ENCODE measurements around the gene ERC1. TPM values are rescaled to one million over a fixed set of nuclear protein-coding genes. Genes with fewer than 3 reads are reported as not detected.
A peak's percentile ranks its signal among the peaks of the same experiment; 100 is the strongest.

Gene ERC1
- total and polyA plus RNA-seq, 2 donors from 2014 or later: 5.1 to 68.3 TPM

DNA sequence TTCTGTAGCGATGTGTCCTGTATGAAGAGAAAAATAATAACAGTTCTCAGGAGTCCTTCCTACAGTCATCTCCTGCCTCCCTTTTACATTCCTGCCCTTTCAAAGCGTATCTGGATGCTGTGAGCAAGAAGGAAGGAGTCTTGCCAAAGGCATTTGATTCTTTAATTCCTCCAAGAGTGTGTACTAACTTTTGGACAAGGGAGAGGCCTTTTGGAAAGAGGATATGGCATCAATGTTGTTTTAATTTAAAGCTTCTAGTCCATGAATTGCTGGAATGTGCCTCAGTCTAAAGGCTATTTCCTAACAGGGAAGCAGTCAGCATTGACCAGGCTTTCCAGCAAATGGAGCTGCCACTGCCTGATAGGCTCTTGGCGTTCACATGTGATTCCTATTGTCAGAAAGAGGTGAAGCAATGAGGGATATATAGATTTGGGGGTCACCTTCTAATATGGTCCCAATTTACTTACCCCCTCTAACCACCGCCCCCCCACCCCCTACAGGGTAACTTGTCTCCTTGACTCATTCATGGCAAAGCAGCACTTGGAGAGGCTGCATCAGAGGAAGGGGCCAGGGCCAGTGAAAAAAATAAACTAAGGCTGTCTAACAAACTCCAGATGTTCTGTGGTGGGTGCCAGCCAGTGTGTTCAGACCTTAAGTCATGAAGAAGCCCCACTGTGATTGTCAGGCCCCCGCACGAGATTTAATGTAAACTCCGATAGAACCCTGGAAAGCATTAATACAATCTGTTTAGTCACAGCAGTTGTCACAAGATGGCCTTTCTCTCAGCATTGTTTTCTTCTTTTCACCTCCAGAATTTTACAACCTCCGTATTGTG is 383.1 kb downstream of the ERC1 start:
- Histone ChIP-seq H3K9ac (ENCODE audit: low read length in 3 of 3) (no peak overlapping the region), H3K27ac (ENCODE audit: low read depth in 2 of 2, low read length in 2 of 2) (no peak overlapping the region), H3K9me3 (ENCODE audit: control insufficient read depth in 2 of 3, insufficient read depth in 1 of 3, low read length in 3 of 3) (no peaks in the 10 kb centered on the region), H3K36me3 (ENCODE audit: control insufficient read depth in 2 of 3, insufficient read depth in 3 of 3, low read length in 3 of 3) (no peaks in the 10 kb centered on the region), H3K4me3 (ENCODE audit: low read length in 3 of 3) (no peak overlapping the region), H3K27me3 (ENCODE audit: control insufficient read depth, insufficient read depth, low read length) (no peaks in the 10 kb centered on the region), H3K4me1 (ENCODE audit: control insufficient read depth in 2 of 3, insufficient read depth in 2 of 3, low read depth in 1 of 3, low read length in 3 of 3) (peaks cover 0 to 9% (median 0%) of the 10 kb centered on the region in 3 donors)
- TF ChIP-seq, protein P1, sequence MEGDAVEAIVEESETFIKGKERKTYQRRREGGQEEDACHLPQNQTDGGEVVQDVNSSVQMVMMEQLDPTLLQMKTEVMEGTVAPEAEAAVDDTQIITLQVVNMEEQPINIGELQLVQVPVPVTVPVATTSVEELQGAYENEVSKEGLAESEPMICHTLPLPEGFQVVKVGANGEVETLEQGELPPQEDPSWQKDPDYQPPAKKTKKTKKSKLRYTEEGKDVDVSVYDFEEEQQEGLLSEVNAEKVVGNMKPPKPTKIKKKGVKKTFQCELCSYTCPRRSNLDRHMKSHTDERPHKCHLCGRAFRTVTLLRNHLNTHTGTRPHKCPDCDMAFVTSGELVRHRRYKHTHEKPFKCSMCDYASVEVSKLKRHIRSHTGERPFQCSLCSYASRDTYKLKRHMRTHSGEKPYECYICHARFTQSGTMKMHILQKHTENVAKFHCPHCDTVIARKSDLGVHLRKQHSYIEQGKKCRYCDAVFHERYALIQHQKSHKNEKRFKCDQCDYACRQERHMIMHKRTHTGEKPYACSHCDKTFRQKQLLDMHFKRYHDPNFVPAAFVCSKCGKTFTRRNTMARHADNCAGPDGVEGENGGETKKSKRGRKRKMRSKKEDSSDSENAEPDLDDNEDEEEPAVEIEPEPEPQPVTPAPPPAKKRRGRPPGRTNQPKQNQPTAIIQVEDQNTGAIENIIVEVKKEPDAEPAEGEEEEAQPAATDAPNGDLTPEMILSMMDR (IDR thresholded peaks at IDR 0.05; ENCODE audit: borderline replicate concordance, extremely low read depth, insufficient read depth): no peak
- FAIRE-seq (no peak), DNase-seq (peak in 1 of 5 donors; percentile 19)
- intact Hi-C loops (cut with DNase I): no loop called here

DNA sequence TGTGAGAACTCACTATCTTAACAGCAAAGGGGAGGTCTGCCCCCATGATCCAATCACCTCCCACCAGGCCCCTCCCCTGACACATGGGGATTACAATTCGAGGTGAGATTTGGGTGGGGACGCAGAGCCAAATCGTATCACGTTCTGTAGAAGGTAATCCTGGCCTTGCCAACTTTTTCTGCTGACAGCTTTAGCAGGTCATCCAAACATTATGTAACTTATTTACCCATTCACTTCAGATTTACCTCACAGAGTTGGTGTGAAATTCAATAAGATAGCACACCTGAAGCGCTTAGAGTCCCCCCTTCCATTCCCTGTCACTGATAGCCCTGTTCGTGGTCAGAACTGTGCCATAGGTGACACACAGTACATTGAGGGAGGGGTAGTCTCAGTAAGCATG is 384.3 kb downstream of the ERC1 start:
- FAIRE-seq (no peak), DNase-seq (no peak)
- TF ChIP-seq, protein P1 (IDR thresholded peaks at IDR 0.05; ENCODE audit: borderline replicate concordance, extremely low read depth, insufficient read depth): no peak
- intact Hi-C loops (cut with DNase I): no loop called here
- Histone ChIP-seq H3K36me3 (ENCODE audit: control insufficient read depth in 2 of 3, insufficient read depth in 3 of 3, low read length in 3 of 3) (peaks cover 0 to 5% (median 0%) of the 10 kb centered on the region in 3 donors), H3K27me3 (ENCODE audit: control insufficient read depth, insufficient read depth, low read length) (no peaks in the 10 kb centered on the region), H3K9ac (ENCODE audit: low read length in 3 of 3) (no peak overlapping the region), H3K27ac (ENCODE audit: low read depth in 2 of 2, low read length in 2 of 2) (no peak overlapping the region), H3K4me3 (ENCODE audit: low read length in 3 of 3) (no peak overlapping the region), H3K4me1 (ENCODE audit: control insufficient read depth in 2 of 3, insufficient read depth in 2 of 3, low read depth in 1 of 3, low read length in 3 of 3) (no peaks in the 10 kb centered on the region), H3K9me3 (ENCODE audit: control insufficient read depth in 2 of 3, insufficient read depth in 1 of 3, low read length in 3 of 3) (no peaks in the 10 kb centered on the region)

DNA sequence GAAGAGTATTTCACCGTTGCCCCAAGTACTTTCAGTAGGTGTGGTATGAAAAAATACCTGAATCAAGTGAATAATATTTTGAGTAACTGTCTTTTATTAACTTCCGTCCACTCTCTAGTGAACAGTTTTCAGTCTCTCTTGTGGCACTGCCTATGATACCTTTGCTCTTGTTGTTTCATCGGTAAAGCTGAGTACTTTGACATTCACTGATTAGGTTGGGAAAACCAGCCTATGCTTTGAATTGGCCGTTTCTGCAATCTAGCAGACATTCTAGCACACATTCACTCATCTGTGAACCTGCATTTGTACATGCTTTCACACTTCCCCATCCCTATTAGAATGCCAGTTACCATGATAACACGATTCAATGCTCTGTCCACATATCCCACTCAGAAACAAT is 386.1 kb downstream of the ERC1 start:
- DNase-seq (no peak), FAIRE-seq (no peak)
- H3K9me3 ChIP-seq (ENCODE audit: control insufficient read depth in 2 of 3, insufficient read depth in 1 of 3, low read length in 3 of 3): no peaks in the 10 kb centered on the region
- intact Hi-C loops (cut with DNase I): no loop called here
- H3K9ac ChIP-seq (ENCODE audit: low read length in 3 of 3): no peak overlapping the region
- H3K36me3 ChIP-seq (ENCODE audit: control insufficient read depth in 2 of 3, insufficient read depth in 3 of 3, low read length in 3 of 3): peaks cover 0 to 5% (median 0%) of the 10 kb centered on the region in 3 donors
- H3K4me1 ChIP-seq (ENCODE audit: control insufficient read depth in 2 of 3, insufficient read depth in 2 of 3, low read depth in 1 of 3, low read length in 3 of 3): no peaks in the 10 kb centered on the region
- H3K4me3 ChIP-seq (ENCODE audit: low read length in 3 of 3): no peak overlapping the region
- no peak overlapping the region for H3K27ac ChIP-seq (ENCODE audit: low read depth in 2 of 2, low read length in 2 of 2)
- no peaks in the 10 kb centered on the region for H3K27me3 ChIP-seq (ENCODE audit: control insufficient read depth, insufficient read depth, low read length)
- TF ChIP-seq, protein P1 (IDR thresholded peaks at IDR 0.05; ENCODE audit: borderline replicate concordance, extremely low read depth, insufficient read depth): no peak

Measured in kidney (tissue), 14 donors.